ENCODE results near the gene GHR.

- TF ChIP-seq CTCF (conservative IDR thresholded peaks at IDR 0.05; ENCODE audit: low read length), result no peak
- TF ChIP-seq EZH2phosphoT487 (IDR thresholded peaks at IDR 0.05; ENCODE audit: borderline replicate concordance), result no peak
These were observed 217.6 kb downstream of the GHR start for GRCh38 chr5:42640835-42641234.

Data from Loucy (cell line).